GM12878 (cell line): Measurements from ENCODE around the gene RCOR1. TPM values are rescaled to one million over a fixed set of nuclear protein-coding genes. Genes with fewer than 3 reads are reported as not detected.

Experiments
- ATAC-seq: fragments of 200-7000 bp; cut with Tn5 transposase; 3 replicates; pipeline ENCODE4 v1.9.1; 2020; ENCODE audit warnings: mild to moderate bottlenecking, moderate library complexity
- BruUV-seq: library from RNA; stranded (reverse); fragments of 400-500 nt; replicated peaks from 2 replicates; lab custom pipeline; 2021; lab: Mats Ljungman, UMichigan
- CTCF ChIA-PET: fragments of 300-600 bp; sonication (Branson Sonifier 250); formaldehyde crosslinking; extraction: SDS; loops from one replicate; lab custom pipeline; 2021; ENCODE audit warnings: inconsistent platforms; lab: Yijun Ruan, JAX
- POLR2A ChIA-PET: fragments of 350-600 bp; formaldehyde crosslinking; extraction: SDS; loops from one replicate; lab custom pipeline; 2021; ENCODE audit warnings: inconsistent platforms; lab: Charles Lee
- RAD21 ChIA-PET: fragments of 300-600 bp; sonication (Branson Sonifier 250); formaldehyde crosslinking; loops from one replicate; lab custom pipeline; 2023; ENCODE audit warnings: antibody characterized with exemption; ENCODE audit not compliant: unreplicated experiment; lab: Charles Lee
- SMC1A ChIA-PET: fragments of 300-600 bp; sonication (Branson Sonifier 250); formaldehyde crosslinking; loops from one replicate; lab custom pipeline; 2023; ENCODE audit not compliant: unreplicated experiment, uncharacterized antibody; lab: Charles Lee
- DNase-seq: peaks from one replicate; pipeline ENCODE4 v3.0.0-alpha.2; 2011; ENCODE audit warnings: low read depth, low spot score
- FAIRE-seq: peaks from 3 replicates; lab custom pipeline; 2011; peaks lifted over from hg19 to GRCh38; lab: Jason Lieb, UNC
- H2AFZ ChIP-seq: 2 replicates; pipeline ENCODE4 v1.6.0; 2011; ENCODE audit warnings: low read depth, low read length, control low read depth; ENCODE audit not compliant: control insufficient read depth
- H3K27ac ChIP-seq: 2 replicates; pipeline ENCODE4 v1.5.1; 2011; ENCODE audit warnings: control low read depth; ENCODE audit not compliant: control insufficient read depth, insufficient read depth
- H3K27me3 ChIP-seq, 2 experiments: replicated peaks in 1 of 2; 2 replicates each; pipeline versions ENCODE4 v1.6.0 to v1.6.1; 2011; ENCODE audit warnings: low read length in 1 of 2; ENCODE audit not compliant: control insufficient read depth in 2 of 2, insufficient read depth in 2 of 2
- H3K36me3 ChIP-seq, 2 experiments: 2 replicates each; pipeline ENCODE4 v1.5.1; 2011; ENCODE audit warnings: low read length in 1 of 2; ENCODE audit not compliant: control insufficient read depth in 2 of 2, insufficient read depth in 2 of 2
- H3K4me1 ChIP-seq: 2 replicates; pipeline ENCODE4 v1.6.1; 2011; ENCODE audit warnings: mild to moderate bottlenecking, low read length, moderate library complexity, mixed read lengths; ENCODE audit not compliant: control insufficient read depth, insufficient read depth
- H3K4me2 ChIP-seq: 2 replicates; pipeline ENCODE4 v1.6.0; 2011; ENCODE audit warnings: control low read depth; ENCODE audit not compliant: control insufficient read depth, insufficient read depth
- H3K4me3 ChIP-seq: fragments of 200-600 bp; sonication (generic); 2 replicates; pipeline ENCODE4 v1.5.1; 2016
- H3K79me2 ChIP-seq: 2 replicates; pipeline ENCODE4 v1.6.0; 2011; ENCODE audit warnings: low read length; ENCODE audit not compliant: control insufficient read depth, insufficient read depth
- H3K9ac ChIP-seq: 2 replicates; pipeline ENCODE4 v1.8.0; 2011; ENCODE audit warnings: low read length, control low read depth, mixed read lengths; ENCODE audit not compliant: control insufficient read depth, insufficient read depth
- H3K9me3 ChIP-seq: replicated peaks from 3 replicates; pipeline ENCODE4 v1.5.1; 2011; ENCODE audit warnings: mild to moderate bottlenecking, low read length; ENCODE audit not compliant: control insufficient read depth, insufficient read depth
- H4K20me1 ChIP-seq: 2 replicates; pipeline ENCODE4 v1.6.0; 2011; ENCODE audit not compliant: control insufficient read depth, insufficient read depth
- ATF2 ChIP-seq: IDR thresholded peaks from 2 replicates; pipeline ENCODE4 v1.6.1; 2012; ENCODE audit warnings: low read length, inconsistent platforms
- BHLHE40 ChIP-seq, 2 experiments: fragments of 450-650 bp in 1 of 2; IDR thresholded peaks; 2 replicates each; pipeline ENCODE4 v1.6.1; 2011 to 2017; ENCODE audit warnings: low read depth in 2 of 2, borderline replicate concordance in 1 of 2, improper control_type of control experiment in 1 of 2, low read length in 1 of 2, mild to moderate bottlenecking in 1 of 2
- CREB1 ChIP-seq: IDR thresholded peaks from 2 replicates; pipeline ENCODE4 v1.6.1; 2012; ENCODE audit warnings: low read depth, mild to moderate bottlenecking, inconsistent platforms
- POU2F2 ChIP-seq: IDR thresholded peaks from 3 replicates; pipeline ENCODE4 v1.6.1; 2011; ENCODE audit warnings: low read depth, mild to moderate bottlenecking, low read length, borderline replicate concordance
- SIX5 ChIP-seq: IDR thresholded peaks from 2 replicates; pipeline ENCODE4 v1.6.1; 2011; ENCODE audit warnings: mild to moderate bottlenecking, low read depth, low read length, moderate library complexity; ENCODE audit not compliant: severe bottlenecking
- USF1 ChIP-seq: IDR thresholded peaks from 2 replicates; pipeline ENCODE4 v1.6.1; 2011; ENCODE audit warnings: borderline replicate concordance, low read depth, mild to moderate bottlenecking, moderate library complexity, mixed read lengths, low read length; ENCODE audit not compliant: insufficient read depth; ENCODE audit errors: extremely low read length
- WGBS: methylation state at CpG from one replicate; pipeline ENCODE4 v1.1.6; 2016; ENCODE audit warnings: low lambda C conversion rate; ENCODE audit not compliant: insufficient replicate concordance, insufficient coverage; ENCODE audit errors: missing lambda C conversion rate; 5-methylcytosine and 5-hydroxymethylcytosine counted together
- in situ Hi-C: fragments of 300-500 bp; cut with MboI; formaldehyde crosslinking; loops from 9 replicates; pipeline ENCODE4 v1.14.3; 2018; ENCODE audit warnings: mixed read lengths
- intact Hi-C: fragments of 100-400 bp; cut with micrococcal nuclease; formaldehyde crosslinking; loops from one replicate; pipeline ENCODE4 v1.14.2; 2022; ENCODE audit not compliant: unreplicated experiment
- polyA plus RNA-seq, 11 experiments: library from polyadenylated mRNA; depleted of rRNA in 4 of 11; unstranded in 6 of 11; stranded (reverse) in 5 of 11; fragments of >200 nt; fragmentation: Nextera tagmentation in 4 of 11; fragmentation: Illumina TruSeq in 1 of 11; extraction: Ambion mirVana in 4 of 11; extraction: Trizol in 1 of 11; gene quantifications; 1 replicate in 1 of 11; 2 replicates in 10 of 11; pipeline versions ENCODE4 v1.2.1 to v1.2.3, GENCODE V29; 2011 to 2016; ENCODE audit warnings: inconsistent platforms in 2 of 11, missing spikeins in 2 of 11, low read depth in 1 of 11
- total RNA-seq, 4 experiments: library from RNA; depleted of rRNA in 3 of 4; stranded (reverse); fragments of >200 nt in 3 of 4; fragmentation: Illumina TruSeq in 1 of 4; extraction: Trizol in 1 of 4; gene quantifications; 2 replicates each; pipeline versions ENCODE4 v1.2.1 to v1.2.3, GENCODE V29; 2013 to 2021

The RCOR1 gene
- total and polyA plus RNA-seq, 10 of the 15 experiments (the other 5 are each of a cell fraction or from before 2014, with no cell fraction given): 1.6 to 12.2 (median 4.4) TPM

GRCh38 chr14:102581193-102581592, 11.3 kb upstream of the RCOR1 start:
- WGBS: 77% methylated on average over 10 of the region's 10 CpGs
- Histone ChIP-seq H3K79me2 (no peaks in the 10 kb centered on the region), H3K4me2 (no peak overlapping the region), H4K20me1 (no peaks in the 10 kb centered on the region), H3K36me3 (no peaks in the 10 kb centered on the region), H3K27ac (no peak overlapping the region), H3K9ac (no peak overlapping the region), H3K27me3 (no peaks in the 10 kb centered on the region), H3K4me1 (no peaks in the 10 kb centered on the region), H2AFZ (no peak overlapping the region), H3K4me3 (no peak overlapping the region), H3K9me3 (no peaks in the 10 kb centered on the region)
- ChIA-PET CTCF (interaction anchor here (1.0 kb wide), 1 partner anchor 13 kb away, joined by 3 read pairs; no protein-coding TSS in a partner anchor), SMC1A (no interaction called here), RAD21 (no interaction called here), POLR2A (no interaction called here)
- FAIRE-seq: no peak
- no TSS peak for BruUV-seq
- ATAC-seq: no peak
- intact Hi-C loops (no loop called here), in situ Hi-C loops (no loop called here)
- no peak for TF ChIP-seq CREB1
- DNase-seq: no peak

GRCh38 chr14:102583726-102584125, 8.7 kb upstream of the RCOR1 start:
- Histone ChIP-seq H3K9ac (no peak overlapping the region), H3K4me2 (no peak overlapping the region), H3K9me3 (no peaks in the 10 kb centered on the region), H3K27ac (no peak overlapping the region), H3K4me1 (no peaks in the 10 kb centered on the region), H3K27me3 (no peaks in the 10 kb centered on the region), H3K36me3 (no peaks in the 10 kb centered on the region), H2AFZ (no peak overlapping the region), H3K4me3 (no peak overlapping the region), H4K20me1 (no peaks in the 10 kb centered on the region), H3K79me2 (no peaks in the 10 kb centered on the region)
- intact Hi-C loops: no loop called here
- POLR2A ChIA-PET: no interaction called here
- FAIRE-seq: no peak
- RAD21 ChIA-PET: no interaction called here
- 43% methylated on average over 5 of the region's 7 CpGs for WGBS
- TF ChIP-seq BHLHE40 (IDR thresholded peaks at IDR 0.05; ENCODE audit: borderline replicate concordance in 1 of 2, low read depth in 2 of 2, low read length in 1 of 2): no peak
- TF ChIP-seq SIX5: no peak
- TF ChIP-seq POU2F2: no peak
- no peak for TF ChIP-seq USF1
- TF ChIP-seq ATF2: no peak
- SMC1A ChIA-PET: no interaction called here
- DNase-seq: no peak
- BruUV-seq: no TSS peak
- no peak for ATAC-seq
- in situ Hi-C loops: no loop called here
- CTCF ChIA-PET: no interaction called here
